LoVo (cell line): Measurements from ENCODE around the gene MTHFD1L.
"Not testable (repeated sequence)": the region's sequence is repeated elsewhere in the genome, so short reads cannot be mapped to it uniquely, and the experiment has no call there.

Experiments
- DNase-seq: peaks from one replicate; pipeline ENCODE4 v3.0.0-alpha.2; 2016; ENCODE audit warnings: low spot score

MTHFD1L gene

DNA sequence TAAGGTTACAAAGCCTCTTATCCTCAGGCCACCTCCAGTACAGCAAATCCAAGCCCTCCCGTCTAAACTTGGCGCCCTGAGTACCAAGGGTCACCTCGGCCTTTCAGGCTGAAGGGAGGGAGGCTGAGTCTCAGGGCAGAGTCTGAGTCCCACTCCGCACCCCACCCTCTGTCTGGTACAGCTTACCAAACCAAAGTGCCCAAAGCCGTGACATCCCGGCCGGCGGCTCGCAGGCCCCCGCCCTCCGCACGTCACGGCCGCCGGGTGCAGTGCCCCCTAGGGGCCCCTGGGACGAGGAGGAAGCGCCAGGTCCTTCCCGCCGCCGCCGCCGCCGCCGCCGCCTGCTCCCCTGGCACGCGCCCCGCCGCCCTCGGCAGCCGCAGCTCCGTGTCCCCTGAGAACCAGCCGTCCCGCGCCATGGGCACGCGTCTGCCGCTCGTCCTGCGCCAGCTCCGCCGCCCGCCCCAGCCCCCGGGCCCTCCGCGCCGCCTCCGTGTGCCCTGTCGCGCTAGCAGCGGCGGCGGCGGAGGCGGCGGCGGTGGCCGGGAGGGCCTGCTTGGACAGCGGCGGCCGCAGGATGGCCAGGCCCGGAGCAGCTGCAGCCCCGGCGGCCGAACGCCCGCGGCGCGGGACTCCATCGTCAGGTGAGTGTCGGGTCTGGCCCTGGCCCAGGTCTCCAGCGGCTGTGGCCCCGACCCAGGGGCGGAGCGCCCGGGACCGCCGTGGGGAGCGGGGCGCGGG, at the start of gene MTHFD1L:
Gene MTHFD1L, plus strand, starts transcription at position 297 of the 741 bp plus-strand sequence. Its CDS starts 121 bp downstream, at position 418.
- DNase-seq: peak; percentile 88

DNA sequence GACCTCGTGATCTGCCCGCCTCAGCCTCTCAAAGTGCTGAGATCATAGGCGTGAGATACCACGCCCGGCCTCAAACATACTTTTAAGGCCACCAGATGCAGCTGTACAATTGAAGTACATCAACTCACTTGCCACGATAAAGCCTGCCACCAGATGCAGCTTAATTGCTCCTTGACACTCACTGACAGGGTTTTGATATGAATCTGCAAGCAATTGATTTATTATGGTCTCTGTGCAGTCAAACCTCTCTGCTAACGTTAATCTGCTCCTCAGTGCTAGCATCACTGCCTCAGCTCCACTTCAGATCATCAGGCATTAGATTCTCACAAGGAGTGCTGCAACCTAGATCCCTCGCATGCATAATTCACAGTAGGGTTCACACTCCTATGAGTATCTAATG, 48.9 kb upstream of the MTHFD1L start:
- DNase-seq: not testable (repeated sequence)

DNA sequence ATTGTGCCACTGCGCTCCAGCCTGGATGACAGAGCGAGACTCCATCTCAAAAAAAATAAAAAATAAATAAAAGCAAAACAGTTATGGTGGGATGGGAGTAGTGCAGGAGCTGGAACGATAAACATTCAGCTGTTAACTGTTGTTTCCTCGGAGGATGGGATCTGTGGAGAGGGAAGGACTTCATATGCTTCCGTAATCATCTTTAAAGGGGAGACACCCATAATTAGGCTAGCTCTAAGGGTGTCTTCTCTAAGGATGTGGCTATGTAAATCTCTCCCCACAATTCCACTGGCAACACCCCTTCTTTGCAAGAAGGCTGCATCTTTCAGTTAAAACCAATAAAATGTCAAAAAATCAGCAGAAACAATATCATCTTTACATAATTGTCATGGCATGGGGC, 42.6 kb upstream of the MTHFD1L start:
- DNase-seq: no peak

DNA sequence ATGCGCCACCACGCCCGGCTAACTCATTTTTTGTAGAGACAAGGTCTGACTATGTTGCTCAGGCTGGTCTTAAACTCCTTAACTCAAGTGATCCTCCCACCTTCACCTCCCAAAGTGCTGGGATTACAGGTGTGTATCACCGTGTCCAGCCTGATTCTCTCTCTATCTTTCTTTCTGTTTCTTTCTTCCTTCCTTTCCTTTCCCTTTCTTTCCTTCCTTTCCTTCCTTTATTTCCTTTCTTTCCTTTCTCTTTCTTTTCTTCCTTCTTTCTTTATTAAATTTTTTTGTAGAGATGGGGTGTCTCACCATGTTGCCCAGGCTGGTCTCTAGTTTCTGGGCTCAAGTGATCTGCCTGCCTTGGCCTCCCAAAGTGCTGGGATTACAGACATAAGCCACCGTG, 38.7 kb upstream of the MTHFD1L start:
- DNase-seq: no peak

DNA sequence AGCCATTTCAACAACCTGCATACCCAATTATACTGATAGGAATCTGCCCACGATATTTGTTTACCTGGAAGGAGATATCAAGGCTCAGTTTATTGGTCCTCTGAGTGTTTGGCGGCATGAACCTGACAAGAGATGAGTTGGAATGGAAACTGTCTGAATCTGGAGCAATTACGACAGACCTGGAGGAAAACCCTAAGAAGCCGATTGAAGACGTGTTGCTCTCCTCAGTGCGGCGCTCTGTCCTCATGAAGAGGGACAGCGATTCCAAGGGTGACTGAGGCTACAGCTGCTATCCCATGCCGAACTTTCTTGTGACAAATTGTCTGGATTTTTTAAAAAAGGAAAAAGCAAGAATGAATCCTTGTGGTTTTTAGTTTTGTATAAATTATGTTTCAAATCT, 37.4 kb upstream of the MTHFD1L start:
- DNase-seq: not testable (repeated sequence)

DNA sequence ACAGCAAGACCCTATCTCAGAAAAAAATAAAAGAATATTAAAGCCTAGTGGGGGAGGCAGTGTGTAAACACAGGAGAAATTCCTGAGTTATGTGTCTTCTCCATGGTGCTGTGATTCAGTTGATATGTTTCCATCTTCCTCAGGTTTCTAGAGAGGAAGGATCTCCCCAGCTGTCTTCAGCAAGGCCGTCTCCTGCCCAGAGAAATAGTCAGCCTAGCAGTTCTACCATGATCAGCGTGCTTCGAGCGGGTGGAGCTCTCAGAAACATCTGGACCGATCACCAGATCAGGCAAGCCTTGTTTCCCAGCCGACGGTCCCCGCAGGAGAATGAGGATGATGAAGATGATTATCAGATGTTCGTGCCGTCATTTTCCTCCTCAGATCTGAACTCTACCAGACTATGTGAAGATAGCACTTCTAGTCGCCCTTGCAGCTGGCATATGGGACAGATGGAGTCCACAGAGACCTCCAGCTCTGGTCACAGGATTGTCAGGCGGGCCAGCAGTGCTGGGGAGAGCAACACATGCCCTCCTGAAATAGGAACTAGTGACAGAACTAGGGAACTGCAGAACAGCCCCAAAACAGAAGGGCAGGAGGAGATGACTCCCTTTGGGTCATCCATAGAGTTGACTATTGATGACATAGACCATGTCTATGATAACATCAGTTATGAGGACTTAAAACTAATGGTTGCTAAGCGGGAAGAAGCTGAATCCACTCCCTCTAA, 34.9 kb upstream of the MTHFD1L start:
- no peak for DNase-seq

DNA sequence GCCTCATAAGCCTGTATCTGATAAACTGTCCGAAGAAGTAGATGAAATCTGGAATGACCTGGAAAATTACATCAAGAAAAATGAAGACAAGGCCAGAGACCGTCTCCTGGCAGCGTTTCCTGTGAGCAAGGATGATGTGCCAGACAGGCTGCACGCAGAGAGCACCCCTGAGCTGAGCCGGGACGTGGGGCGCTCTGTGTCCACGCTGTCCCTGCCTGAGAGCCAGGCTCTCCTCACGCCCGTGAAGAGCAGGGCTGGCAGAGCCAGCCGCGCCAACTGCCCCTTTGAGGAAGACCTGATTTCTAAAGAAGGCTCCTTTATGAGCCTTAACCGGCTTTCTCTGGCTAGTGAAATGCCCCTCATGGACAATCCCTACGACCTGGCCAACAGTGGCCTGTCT, 33.9 kb upstream of the MTHFD1L start:
- DNase-seq: no peak

DNA sequence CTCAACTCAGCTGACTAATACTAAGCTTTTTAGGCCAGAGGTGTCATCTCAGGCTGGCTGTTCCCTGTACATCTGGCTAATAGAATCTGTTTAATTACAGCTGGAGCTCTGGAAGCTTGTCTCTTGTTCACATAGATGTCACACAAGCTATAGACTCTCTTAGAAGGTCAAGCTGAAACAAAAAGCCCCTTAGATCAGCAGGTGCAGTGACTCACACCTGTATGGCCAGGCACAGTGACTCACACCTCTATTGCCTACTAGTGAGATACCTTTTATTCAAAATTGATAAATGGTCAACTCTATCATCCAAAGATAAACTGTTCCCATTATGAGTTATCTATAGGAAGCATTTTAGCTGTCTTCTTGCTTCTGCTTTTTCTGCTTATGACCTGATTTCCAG, 29.9 kb upstream of the MTHFD1L start:
- peak; percentile 24 for DNase-seq

DNA sequence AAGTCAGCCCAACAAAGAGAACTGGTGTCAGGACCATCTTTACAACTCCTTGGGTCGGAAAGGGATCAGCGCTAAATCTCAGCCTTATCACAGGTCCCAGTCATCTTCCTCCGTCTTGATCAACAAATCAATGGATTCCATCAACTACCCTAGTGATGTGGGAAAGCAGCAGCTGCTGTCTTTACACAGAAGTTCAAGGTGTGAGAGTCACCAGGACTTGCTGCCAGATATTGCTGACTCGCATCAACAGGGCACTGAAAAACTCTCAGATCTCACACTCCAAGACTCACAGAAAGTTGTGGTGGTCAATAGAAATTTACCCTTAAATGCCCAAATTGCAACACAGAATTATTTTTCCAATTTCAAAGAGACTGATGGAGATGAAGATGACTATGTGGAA, 25.3 kb upstream of the MTHFD1L start:
- DNase-seq: no peak

DNA sequence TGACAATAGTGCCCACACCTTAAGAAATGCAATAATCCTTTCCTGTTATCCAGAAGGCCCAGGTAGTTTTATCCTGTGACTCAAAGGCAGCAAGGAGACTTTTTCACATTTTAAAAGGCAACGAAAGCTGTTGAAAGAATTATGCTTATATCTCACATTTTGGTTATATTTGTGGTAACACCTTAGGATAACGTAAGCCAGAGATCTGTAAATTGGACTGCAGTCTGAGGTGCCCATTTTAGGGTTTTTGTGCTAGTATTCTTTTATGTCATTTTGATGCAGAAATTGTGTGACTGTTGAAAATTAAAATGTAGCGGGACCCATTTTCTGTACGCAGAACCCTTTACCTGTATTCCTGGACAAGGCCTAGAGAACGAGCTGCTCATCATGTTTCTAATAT, 24.3 kb upstream of the MTHFD1L start:
- no peak for DNase-seq

DNA sequence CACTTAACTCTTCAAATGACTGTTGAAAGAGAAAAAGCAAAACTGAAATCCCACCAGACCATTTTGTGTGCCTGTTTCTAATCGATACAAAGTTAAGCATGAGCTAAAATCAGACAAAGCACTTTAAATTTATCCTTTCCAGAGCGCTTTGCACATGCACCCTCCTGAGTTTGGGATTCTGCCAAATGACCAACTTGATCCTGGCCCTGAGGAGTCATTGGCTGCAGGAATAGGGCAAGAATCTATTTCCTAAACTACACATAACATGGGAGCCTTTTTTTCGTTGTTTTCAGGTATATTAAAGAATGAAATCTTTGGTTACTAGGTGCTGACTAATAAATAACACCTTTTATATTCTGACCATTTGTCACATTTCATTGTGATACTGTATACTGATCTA, 23.8 kb upstream of the MTHFD1L start:
- DNase-seq: no peak

DNA sequence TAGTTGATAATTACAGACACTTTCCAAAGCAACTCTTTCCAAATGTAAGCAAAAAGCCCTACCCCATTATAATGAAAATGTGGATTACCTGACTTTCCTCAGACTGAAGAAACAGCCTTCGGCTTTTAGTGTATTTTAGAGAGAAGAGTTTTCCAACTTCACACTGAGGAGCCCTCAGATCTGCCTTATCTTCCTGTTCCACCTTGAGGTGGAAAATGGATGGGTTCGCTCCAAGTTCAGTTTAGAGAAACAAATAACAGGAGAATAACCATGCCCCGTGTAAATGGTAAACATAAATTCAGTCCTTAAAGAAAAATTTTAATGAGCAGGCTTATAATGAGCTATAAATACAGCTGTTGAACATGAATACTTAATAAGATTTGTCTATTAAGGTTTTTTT, 21.1 kb upstream of the MTHFD1L start:
- DNase-seq: no peak

DNA sequence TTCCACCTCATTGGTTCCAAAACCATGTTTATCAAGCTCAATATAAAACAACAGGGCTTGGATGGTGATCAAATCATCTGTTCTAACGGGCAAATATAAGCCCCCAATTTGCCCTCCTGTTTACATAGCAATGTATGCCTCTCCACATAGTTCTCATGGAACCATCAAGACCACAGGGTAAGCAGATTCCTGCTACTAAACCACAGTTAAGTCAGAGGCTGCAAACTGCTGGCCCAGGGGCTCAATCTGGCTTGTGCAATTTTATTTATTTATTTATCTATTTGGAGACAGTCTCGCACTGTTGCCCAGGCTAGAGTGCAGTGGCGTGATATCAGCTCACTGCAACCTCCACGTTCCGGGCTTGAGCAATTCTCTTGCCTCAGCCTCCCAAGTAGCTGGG, 18.9 kb upstream of the MTHFD1L start:
- no peak for DNase-seq

DNA sequence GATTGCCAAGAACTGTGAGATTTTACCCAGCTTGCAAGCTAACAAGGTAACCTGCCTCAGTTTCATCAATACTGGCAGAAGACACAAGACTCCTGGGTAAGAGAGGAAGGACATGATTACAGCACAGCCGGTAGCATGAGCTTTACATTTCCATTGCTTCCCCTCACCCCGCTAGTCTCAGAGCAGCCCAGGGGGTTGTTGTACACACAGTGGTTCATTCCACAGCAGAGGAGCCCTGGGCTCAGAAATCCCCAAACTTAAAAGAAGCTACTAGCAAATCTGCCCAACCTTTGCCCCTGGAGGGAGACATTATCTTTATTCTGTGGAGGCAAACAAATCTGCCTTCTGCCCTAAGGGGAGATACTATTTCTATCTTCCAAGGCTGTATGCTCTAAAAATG, 17.1 kb upstream of the MTHFD1L start:
- DNase-seq: no peak

DNA sequence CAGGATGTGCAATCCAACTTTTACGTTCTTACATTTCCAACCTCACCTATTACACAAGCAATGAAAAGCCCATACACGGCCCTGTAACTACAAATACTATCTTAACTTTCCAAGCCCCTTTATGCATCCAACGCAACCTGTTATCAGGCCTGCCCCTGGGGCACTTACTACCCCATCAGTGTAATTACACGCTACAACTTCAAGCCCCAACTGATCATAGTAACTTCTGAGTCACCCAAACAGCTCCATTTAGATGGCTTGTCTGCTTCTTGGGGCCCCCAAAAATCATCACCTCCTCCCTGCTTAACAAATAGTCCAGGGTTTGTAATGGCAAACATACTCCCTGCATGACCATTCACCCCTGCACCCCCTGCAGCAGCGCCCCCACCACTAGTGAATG, 11.1 kb upstream of the MTHFD1L start:
- not testable (repeated sequence) for DNase-seq

DNA sequence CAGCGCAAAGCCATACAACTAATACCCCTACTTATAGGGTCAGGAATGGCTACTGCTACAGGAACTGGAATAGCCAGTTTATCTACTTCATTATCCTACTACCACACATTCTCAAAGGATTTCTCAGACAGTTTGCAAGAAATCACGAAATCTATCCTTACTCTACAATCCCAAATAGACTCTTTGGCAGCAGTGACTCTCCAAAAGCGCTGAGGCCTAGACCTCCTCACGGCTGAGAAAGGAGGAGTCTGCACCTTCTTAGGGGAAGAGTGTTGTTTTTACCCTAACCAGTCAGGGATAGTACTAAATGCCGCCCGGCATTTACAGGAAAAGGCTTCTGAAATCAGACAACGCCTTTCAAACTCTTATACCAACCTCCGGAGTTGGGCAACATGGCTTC, 10.3 kb upstream of the MTHFD1L start:
- DNase-seq: not testable (repeated sequence)

DNA sequence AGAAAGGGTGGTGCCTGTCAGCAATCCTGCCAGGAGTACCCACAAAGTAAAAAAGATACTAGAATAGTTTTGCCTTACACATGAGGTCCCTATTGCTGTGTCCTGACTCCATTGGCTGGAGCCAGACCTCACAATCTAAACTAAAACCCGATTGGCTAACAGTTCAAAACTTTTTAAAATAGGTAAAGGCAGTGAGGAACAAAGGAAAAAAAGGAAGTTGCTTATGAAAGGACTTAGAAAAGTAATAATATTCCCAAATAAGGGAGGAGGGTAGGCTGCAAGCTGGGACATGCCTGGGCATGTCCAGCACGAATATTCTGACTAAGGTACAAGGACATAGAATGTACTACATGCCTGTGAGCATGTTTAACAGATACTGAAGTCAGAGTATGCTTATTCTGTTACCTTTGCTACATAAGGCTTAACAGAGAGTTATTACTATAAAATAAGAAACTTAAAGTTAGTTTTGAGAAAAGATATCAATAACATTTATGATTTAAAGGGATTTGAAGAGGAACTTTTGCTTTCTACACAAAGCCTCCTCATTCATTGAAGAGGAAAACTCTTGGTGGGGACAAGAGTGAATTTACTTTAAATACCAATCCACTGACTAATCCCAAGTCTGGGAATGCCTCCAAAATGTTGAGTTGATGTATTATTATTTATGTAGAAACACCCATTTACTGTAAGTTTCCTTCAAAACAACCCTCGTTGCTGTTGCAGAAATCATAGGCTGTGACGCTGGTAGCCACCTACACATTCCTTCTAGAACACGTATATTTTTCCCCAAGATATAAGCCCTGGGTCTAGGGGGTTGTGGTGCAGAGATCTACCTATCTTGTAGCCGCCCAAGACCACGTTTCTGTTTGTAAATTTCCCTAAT, 8.2 kb upstream of the MTHFD1L start:
- peak; percentile 81 for DNase-seq

DNA sequence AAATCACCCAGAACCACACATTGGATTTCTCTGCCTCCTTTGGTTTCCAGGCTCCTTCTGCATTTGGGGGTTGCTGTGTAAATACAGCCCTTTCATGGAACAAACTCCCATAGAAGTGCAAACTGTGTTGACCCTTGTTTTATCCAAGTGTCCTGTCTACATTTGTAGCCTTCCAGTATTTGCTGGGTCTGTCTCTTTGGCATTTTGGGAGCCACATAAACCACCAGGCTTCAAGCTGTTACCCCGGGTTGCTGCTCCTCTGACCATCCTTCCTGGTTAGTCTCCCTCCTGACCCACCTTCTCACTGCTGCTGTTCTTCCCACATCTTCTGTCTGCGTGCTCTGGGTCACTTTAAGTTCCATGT, 7.6 kb upstream of the MTHFD1L start:
- no peak for DNase-seq

DNA sequence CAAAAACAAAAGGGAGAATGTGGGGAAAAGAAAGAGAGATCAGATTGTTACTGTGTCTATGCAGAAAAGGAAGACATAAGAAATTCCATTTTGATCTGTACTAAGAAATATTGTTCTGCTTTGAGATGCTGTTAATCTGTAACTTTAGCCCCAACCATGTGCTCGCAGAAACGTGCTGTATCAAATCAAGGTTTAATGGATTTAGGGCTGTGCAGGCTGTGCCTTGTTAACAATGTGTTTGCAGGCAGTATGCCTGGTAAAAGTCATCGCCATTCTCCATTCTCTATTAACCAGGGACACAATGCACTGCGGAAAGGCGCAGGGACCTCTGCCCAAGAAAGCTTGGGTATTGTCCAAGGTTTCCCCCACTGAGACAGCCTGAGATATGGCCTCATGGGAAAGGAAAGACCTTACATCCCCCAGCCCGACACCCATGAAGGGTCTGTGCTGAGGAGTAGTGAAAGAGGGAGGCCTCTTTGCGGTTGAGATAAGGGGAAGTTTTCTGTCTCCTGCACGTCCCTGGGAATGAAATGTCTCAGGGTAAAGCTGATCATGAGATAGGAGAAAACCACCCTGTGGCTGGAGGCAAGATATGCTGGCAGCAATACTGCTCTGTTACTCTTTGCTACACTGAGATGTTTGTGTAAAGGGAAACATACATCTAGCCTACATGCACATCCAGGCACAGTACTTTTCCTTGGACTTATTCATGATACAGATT, 3.9 kb upstream of the MTHFD1L start:
- not testable (repeated sequence) for DNase-seq

DNA sequence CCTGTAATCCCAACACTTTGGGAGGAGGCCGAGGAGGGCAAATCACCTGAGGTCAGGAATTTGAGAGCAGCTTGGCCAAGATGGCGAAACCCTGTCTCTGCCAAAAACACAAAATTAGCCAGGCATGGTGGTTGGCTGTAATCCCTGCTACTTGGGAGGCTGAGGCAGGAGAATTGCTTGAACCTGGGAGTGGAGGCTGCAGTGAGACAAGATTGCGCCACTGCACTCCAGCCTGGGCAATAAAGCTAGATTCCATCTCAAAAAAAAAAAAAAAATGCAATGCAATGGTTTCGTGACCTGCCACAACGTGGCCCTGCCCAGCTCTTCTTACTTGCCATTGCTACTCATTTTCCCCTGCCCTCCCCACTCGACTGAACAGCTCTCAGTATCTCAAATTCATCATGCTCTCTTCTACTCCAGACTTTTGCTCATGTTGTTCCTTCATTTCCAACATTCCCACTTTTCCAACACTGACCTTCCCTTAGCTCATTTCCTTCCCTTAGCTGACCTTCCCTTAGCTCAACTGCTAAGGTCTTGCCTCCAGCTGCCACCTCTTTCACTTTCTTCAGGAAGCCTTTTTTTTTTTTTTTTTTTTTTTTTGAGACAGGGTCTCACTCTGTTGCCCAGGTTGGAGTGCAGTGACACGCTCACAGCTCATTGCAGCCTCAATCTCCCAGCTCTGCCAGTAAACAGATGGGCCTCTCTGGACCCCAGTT, 2.1 kb upstream of the MTHFD1L start:
- DNase-seq: no peak

DNA sequence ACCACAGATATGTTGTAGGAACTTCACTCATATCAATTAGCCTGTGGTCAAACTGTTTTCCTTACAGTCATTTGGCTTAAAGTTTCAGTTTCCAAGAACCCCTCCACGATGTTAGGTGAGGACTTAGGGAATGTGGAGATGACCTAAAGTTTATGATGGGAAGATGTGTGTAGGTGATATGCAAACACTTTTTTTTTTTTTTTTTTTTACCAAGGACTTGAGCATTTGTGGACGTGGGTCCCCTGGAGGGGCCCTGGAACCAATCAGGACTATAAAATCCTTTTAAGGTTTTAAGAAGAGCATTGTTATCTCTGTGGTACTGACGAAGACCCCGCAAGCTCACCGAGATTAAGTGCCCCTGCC, 478 bp upstream of the MTHFD1L start:
- DNase-seq: peak; percentile 9
